Glutamatergic neuron (in vitro differentiated cells): ENCODE results near the gene CELF1. TPM values are rescaled to one million over a fixed set of nuclear protein-coding genes. Genes with fewer than 3 reads are reported as not detected.

Experiments used
- DNase-seq: peaks from one replicate; pipeline ENCODE4 v3.0.0; 2022
- H3K27ac Mint-ChIP-seq: one replicate; pipeline ENCODE4 v1.8.0; 2020; ENCODE audit warnings: mild to moderate bottlenecking, mixed read lengths, inconsistent platforms; ENCODE audit not compliant: unreplicated experiment
- H3K27me3 Mint-ChIP-seq: one replicate; pipeline ENCODE4 v1.8.0; 2020; ENCODE audit warnings: mild to moderate bottlenecking, moderate library complexity, mixed read lengths, inconsistent platforms; ENCODE audit not compliant: unreplicated experiment
- H3K36me3 Mint-ChIP-seq: one replicate; pipeline ENCODE4 v1.8.0; 2020; ENCODE audit warnings: mild to moderate bottlenecking, mixed read lengths, inconsistent platforms; ENCODE audit not compliant: unreplicated experiment
- H3K4me1 Mint-ChIP-seq: one replicate; pipeline ENCODE4 v1.8.0; 2020; ENCODE audit warnings: mild to moderate bottlenecking, low read depth, mixed read lengths, inconsistent platforms; ENCODE audit not compliant: unreplicated experiment
- H3K4me3 Mint-ChIP-seq: one replicate; pipeline ENCODE4 v1.8.0; 2020; ENCODE audit warnings: mild to moderate bottlenecking, mixed read lengths, inconsistent platforms; ENCODE audit not compliant: unreplicated experiment
- H3K9me3 Mint-ChIP-seq: one replicate; pipeline ENCODE4 v1.8.0; 2020; ENCODE audit warnings: mild to moderate bottlenecking, moderate library complexity, mixed read lengths, inconsistent platforms; ENCODE audit not compliant: unreplicated experiment
- CTCF ChIP-seq: fragments of 200-600 bp; sonication (generic); IDR thresholded peaks from one replicate; pipeline ENCODE4 v1.5.0; 2021; ENCODE audit not compliant: partially characterized antibody, unreplicated experiment
- total RNA-seq: library from RNA; stranded (reverse); fragmentation: NEBNext Ultra II Directional; extraction: Animal tissue kit (Norgen Biotek cat#: 25700); gene quantifications from one replicate; pipeline ENCODE4 v1.2.1, GENCODE V29; 2021; ENCODE audit not compliant: unreplicated experiment

Gene CELF1
- total RNA-seq, 1 donor from 2014 or later, result 261 TPM

- Mint-ChIP-seq H3K27me3 (peaks cover 2% of the 10 kb centered on the region), H3K9me3 (no peaks in the 10 kb centered on the region), H3K36me3 (no peaks in the 10 kb centered on the region), H3K27ac (no peak overlapping the region), H3K4me3 (no peak overlapping the region), H3K4me1 (peaks cover 30% of the 10 kb centered on the region)
- no peak for DNase-seq
- TF ChIP-seq CTCF, result no peak
These were observed 43.8 kb downstream of the CELF1 start for GRCh38 chr11:47509077-47509536.

- H3K9me3 Mint-ChIP-seq, result no peaks in the 10 kb centered on the region
- no peaks in the 10 kb centered on the region for H3K36me3 Mint-ChIP-seq
- H3K4me1 Mint-ChIP-seq, result peaks cover 30% of the 10 kb centered on the region
- no peak overlapping the region for H3K27ac Mint-ChIP-seq
- no peak for DNase-seq
- no peak for TF ChIP-seq CTCF
- H3K4me3 Mint-ChIP-seq, result no peak overlapping the region
- peaks cover 2% of the 10 kb centered on the region for H3K27me3 Mint-ChIP-seq
These were observed 44.5 kb downstream of the CELF1 start for GRCh38 chr11:47508240-47508957.

- no peak for DNase-seq
- no peaks in the 10 kb centered on the region for H3K36me3 Mint-ChIP-seq
- peaks cover 35% of the 10 kb centered on the region for H3K4me1 Mint-ChIP-seq
- H3K27me3 Mint-ChIP-seq, result peaks cover 2% of the 10 kb centered on the region
- no peaks in the 10 kb centered on the region for H3K9me3 Mint-ChIP-seq
- H3K4me3 Mint-ChIP-seq, result no peak overlapping the region
- no peak for TF ChIP-seq CTCF
- no peak overlapping the region for H3K27ac Mint-ChIP-seq
These were observed 45.2 kb downstream of the CELF1 start for GRCh38 chr11:47507563-47508239.

DNA sequence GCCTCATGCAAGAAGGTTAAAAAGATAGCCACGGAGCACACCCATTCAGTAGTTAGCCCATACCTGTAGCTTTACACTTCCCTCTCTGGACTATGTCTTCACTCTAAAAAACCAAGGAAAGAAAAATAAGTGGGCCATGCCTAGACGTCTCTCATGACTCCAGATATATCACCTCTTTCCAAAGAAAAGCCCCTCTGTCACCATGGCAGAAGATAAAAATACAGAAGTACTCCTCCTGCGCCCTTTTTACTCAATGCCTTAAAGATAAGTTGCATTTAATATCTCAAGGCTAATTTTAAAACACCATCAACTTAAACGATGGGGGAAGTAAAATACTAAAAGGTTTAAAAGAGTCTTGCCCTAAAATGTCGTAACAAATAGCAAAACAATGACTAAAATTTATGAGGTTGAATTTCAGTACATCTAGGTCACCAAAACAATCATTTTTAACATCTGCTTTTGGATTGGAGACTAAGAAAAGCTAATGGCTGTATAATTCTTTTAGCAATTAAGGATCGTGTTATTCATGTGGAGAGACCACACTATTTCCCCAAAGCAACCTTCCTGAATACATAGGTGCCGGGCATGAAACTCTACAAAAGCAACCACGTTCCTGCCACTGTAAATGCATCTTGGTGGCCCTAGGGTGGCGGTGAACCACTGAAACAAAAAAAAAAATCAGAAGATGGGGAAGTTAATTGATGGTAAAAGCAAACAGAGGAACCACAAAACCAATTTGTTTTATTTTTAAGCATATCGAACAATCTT, 46.0 kb downstream of the CELF1 start:
- Mint-ChIP-seq H3K4me3 (no peak overlapping the region), H3K9me3 (peaks cover 3% of the 10 kb centered on the region), H3K27me3 (peaks cover 2% of the 10 kb centered on the region), H3K27ac (peak overlapping the region; percentile 28), H3K4me1 (peaks cover 40% of the 10 kb centered on the region), H3K36me3 (no peaks in the 10 kb centered on the region)
- no peak for TF ChIP-seq CTCF
- no peak for DNase-seq
